T-helper 2 cell (primary cell): ENCODE results near the gene GRID2.
"Not testable (repeated sequence)": the region's sequence is repeated elsewhere in the genome, so short reads cannot be mapped to it uniquely, and the experiment has no call there.

Experiments used
- DNase-seq, 5 experiments: peaks; one replicate each; pipeline versions ENCODE4 v3.0.0 to v3.0.0-alpha.2; 2012 to 2022

The GRID2 gene

DNA sequence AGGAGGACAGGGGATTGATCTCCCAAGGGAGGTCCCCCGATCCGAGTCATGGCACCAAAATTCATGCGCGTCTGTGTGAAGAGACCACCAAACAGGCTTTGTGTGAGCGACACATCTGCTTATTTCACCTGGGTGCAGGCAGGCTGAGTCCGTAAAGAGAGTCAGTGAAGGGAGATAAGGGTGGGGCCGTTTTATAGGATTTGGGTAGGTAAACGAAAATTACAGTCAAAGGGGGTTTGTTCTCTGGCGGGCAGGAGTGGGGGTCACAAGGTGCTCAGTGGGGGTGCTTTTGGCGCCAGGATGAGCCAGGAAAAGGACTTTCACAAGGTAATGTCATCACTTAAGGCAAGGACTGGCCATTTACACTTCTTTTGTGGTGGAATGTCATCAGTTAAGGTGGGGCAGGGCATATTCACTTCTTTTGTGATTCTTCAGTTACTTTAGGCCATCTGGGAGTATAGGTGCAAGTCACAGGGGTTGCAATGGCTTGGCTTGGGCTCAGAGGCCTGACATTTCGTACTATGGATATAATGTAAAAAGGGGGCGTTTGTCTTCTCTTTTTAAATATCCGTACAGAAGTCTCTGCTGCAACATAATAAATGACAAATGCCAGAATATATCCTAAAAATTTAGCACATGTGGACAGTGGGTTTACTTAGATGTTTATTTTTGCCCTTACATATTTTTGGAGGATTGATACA lies 140.5 kb downstream of the GRID2 start:
- DNase-seq, result not testable (repeated sequence)

DNA sequence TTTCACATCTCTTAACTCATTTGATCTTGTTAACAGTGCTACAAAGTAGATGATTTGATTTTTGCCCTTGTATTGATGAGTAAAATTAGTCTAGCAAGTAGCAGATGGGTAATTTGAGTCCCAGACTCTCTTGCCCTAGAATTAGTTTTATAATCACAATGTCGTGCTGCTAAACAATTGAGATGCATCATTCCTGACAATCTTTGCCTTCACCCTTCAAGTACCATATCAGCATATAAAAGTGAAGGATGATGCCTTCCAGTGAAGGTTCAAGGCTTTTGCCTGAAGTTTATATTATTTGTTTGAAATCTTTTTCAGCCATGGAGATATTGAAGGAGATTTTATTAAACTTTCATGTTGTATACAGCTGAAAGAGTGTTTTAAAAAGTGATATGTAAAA lies 141.4 kb downstream of the GRID2 start:
- no peak for DNase-seq

DNA sequence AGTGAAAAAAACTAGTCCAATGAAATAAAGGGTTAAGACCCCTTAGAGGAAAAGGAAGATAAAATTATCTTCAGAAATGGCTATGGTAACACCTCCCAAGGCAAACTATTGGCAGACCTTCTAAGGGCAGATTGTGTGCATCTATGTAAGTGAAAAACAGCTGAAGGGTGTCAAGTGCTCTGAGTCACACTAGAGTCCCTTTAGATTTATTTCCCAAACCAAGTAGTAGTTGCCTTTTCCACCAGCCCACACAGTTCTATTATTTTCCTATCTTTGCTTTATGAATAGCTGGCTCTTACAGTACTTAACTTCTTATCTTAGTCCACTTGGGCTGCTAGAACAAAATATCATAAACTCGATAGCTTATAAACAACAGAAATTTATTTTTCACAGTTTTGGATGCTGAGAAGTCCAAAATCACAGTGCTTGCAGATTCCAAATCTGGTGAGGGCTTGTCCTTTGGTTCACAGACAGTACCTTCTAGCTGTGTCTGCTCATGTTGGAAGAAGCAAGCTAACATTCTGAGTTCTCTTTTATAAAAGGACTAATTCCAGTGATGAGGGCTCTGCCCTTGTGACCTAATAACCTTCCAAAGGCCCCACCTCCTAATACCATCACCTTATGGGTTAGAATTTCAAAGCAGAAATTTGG lies 143.6 kb downstream of the GRID2 start:
- no peak for DNase-seq

DNA sequence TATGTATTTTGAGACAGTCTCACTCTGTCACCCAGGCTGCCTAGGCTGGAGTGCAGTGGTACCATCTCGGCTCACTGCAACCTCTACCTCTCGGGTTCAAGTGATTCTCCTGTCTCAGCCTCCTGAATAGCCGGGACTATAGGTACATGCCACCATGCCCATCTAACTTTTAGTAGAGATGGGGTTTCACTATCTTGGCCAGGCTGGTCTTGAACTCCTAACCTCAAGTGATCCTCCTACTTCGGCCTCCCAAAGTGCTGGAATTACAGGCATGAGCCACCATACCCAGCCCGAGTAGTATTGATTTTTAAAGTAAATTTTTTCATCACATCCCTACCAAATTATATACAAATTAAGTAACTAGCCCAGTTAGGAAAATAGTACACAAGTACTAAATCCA lies 144.4 kb downstream of the GRID2 start:
- DNase-seq, result not testable (repeated sequence)

DNA sequence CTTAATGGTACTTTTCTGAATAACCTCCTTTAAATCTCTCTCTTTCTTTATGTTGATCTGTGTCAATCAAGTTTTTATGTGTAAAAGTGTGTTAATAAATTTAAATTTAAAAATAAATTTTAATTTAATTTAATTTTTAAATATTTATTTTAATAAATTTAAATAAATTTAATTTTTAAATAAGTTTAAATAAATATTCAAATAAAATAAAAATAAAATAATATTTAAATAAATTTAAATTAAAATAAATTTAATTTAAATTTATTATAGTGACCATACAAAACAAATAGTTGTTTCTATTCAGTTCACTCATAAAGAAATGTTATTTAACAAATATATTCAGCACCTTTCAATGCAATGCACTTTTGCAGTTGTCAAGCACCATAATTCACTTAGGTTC lies 146.9 kb downstream of the GRID2 start:
- DNase-seq, result no peak

DNA sequence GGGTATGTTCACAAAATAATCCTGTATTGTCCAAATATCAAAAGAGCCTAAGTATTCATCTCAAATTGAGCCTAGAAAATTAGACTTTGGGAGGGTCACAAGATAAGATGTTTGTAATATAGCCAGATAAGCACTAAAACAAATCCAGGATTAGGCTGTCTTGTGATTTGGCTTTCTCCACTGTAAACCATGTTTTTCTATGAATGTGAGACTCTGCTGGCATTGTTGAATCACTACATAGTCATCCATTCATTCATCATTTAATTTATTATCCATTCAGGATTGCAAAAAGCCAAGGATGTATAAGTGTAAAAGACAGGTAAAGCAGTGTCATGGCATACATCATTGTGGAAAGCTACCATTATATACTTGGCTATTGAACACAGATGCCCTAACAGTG lies 148.0 kb downstream of the GRID2 start:
- DNase-seq, result no peak

DNA sequence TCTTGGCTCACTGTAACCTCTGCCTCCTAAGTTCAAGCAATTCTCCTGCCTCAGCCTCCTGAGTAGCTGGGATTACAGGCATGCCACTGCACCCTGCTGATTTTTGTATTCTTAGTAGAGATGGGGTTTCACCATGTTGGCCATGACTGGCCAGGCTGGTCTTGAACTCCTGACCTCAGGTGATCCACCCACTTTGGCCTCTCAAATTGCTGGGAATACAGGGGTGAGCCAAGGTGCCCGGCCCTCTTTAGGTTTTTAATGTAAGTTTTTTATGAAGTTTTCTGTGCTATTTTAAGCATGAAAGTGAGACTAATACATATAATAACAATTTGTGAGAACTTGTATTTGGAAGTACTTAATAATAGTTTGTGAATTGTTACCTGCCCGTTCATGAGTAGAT lies 148.6 kb downstream of the GRID2 start:
- DNase-seq, result not testable (repeated sequence)

DNA sequence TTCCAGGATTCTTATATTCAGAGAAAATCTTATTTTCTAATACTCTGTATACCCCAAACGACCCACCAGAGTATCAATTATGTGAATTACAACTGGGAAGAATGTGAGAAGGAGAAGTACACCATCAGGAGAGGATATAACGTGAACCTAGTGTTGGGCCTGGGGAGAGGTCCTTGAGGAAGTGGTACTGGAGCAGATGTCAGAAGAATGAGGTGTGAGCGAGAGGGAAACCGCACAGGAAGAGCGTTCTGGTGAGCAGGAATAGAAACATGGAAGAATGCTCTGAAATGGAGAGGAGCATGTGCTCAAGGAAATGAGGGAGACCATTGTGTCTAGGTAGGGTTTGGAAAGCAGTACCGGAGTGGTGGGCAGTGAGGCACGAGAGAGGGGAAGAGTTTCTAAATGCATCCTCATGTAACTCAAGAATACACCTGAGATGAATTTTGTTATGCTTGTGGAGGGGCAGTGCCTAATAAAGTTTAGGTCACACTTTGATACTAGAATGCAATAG lies 151.6 kb downstream of the GRID2 start:
- no peak for DNase-seq

DNA sequence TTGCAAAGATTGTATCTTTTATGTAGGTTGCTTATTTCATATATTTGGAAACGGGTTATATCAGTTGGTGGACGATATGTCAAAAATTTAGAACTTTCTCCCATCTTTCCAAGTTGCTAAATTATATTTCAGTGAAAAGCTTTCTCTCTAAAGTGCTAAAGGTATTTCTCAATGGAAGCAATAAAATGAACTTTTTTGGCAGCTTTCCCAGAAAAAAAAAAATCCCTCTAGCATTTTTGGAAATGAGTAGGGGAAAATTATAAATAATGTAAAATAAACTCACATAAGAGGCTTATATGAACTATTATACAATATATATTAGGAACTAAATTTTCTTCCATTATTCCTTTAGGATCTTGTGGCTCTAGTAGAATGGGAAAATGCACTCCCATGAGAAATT lies 152.2 kb downstream of the GRID2 start:
- no peak for DNase-seq

DNA sequence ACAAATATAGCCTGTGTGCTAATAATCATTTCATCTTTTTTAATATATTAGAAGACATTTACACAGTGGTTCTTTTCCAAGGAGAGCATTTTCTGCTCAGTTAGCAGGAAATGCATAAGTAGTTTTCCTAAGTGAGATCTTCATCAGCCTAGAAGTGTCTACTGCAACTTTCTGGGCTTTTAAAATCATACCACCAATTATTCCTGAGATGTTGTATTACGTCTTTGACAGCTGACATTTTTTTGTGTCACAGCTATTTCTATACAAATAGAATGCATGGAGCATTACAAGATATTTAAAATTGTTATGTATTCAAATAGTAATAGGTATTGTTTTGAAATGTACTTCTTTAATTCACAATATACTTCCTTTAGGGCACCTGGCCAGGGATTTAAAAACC lies 158.0 kb downstream of the GRID2 start:
- no peak for DNase-seq

DNA sequence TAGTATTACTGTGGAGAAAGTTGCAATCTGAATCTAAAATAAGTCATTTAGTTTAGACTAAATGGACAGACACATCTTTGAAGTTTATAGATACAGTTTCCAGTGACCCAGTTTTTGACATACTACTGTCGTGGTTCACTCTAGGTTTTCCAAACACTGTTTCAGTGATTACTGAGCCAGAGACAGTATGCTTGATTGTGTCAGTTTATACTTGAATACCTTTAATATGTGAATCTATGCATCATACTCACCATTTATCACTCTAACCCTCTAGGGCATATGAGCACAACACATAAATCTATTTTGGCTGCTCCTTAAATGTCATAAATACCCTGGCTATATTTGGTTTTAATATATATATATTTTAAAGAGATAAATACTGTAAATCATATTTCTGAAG lies 173.5 kb downstream of the GRID2 start:
- DNase-seq, result no peak

DNA sequence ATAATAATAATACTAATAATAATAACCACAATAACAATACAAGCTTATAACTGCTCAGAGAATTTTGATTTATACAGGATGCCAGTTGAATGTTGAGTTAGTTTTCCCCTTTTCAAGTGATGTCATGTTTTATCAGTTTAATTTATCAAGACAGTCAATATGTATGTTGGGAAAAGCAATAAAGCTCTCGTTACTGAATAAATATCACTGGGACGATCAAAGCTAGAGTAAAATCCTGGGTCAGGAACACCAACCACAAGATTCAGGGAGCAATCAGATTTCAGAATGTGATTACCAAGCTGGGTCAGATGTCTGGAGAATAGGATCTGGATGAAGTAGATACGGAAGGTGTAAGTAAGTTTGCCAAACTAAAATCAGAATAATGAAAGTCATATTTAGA lies 179.6 kb downstream of the GRID2 start:
- no peak for DNase-seq

DNA sequence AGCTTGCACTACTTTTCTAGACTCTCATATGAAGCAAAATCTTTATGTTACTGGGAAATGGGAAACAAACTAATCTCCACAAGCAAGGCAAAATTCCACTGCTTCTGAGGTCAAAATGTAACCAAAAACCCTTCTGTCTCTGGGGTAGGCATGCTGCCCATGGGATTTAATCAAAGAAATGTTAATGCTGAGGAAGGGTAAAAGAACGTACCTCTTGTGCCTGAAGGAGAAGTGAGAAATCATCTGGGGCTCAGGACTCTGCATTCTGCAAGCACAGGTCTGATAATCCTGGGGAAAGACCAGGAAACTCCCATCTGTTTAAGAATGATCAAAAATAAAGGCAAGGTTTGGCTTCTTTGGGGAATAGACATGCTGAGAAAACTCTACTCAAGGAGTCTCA lies 184.7 kb downstream of the GRID2 start:
- DNase-seq, result no peak

DNA sequence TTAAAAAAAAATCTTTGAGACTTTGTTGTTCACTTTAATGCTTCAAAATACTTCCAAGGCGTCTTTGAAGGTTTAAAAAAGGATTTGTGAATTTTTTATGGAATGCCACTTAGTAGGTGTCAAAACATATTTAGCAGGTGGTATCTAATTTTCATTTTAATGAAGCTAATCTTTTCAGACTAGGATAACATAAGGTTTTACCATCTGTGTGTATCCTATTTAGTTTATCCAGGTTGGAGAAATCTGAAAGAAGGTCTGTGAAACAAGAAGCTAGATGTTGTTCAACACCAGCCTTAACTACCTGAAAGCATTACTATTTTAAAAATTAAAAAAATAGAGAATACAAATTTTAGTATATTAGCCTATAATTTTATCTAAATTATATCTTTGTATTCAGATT lies 193.4 kb downstream of the GRID2 start:
- DNase-seq, result no peak

DNA sequence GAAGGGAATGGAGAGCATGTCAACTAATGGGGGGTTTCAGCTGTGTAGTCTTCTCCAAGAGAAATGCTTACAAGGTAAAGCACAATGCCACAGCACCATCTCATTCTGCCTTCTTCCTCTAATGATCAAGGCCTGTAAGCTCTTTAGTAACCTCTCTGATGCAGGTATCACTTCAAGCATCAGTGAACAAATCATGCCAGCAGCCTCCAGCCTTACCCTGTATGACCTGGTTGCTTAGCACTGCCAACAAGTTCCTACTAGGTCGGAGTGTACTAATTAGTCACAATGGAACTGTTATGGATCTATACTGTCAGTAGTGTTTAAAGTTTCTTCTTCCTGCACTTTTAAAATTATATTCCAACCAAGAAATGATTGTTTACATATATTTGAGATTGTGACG lies 197.7 kb downstream of the GRID2 start:
- no peak for DNase-seq

DNA sequence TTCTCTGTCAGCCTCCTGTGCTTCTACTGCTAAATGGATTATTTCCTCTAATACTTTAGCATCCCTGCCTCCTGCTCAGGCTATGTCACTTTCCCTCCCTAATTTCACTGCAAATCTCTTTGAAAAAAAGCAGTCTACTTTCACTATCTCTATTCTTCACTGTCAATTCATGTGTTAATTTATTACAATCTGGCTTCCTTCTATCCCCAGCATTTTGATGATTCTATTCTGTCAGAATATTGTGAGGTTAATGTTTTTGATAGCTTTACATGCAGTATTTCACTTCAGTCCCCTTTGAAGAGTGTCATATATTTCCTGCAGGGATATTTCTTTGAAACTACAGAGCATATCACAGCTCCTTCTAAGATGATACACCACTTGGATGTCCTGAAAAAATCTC lies 203.2 kb downstream of the GRID2 start:
- no peak for DNase-seq

DNA sequence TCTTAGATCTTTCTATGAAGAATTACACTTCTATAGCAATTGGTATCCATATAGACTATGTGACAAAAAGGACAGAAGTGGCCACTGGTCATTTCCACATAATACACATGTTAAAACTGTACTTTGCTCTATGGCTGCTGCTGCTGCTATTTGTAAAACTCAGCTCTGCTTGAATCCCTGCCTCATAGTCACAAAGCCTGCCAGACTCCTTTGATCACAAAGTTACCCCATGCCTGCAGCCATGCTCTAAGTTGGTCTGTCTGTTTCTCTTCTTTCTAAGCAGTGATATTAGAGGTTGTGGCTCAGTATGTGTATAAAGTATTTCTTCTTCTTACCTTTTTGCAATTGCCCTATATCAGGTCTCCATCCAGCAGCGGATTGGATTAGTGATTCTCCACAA lies 210.9 kb downstream of the GRID2 start:
- no peak for DNase-seq

DNA sequence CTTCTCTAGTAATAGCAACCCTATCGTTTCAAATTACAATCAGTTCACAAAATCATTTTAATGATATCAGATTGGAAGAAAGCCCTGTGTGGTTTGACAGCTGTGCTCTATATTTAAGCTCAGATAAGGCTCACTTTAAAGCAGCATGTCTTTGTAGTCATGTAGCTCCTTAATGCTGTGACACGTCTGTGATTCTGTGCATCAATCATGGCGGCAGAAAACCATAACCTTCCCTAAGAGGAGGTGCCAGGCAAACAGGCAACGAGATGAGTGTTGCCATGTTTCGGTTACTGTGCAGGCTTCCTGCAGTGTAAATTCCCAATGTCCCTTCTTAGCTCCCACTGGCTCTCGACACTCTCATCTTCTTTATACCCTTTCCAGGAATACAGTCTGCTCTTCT lies 212.7 kb downstream of the GRID2 start:
- no peak for DNase-seq

DNA sequence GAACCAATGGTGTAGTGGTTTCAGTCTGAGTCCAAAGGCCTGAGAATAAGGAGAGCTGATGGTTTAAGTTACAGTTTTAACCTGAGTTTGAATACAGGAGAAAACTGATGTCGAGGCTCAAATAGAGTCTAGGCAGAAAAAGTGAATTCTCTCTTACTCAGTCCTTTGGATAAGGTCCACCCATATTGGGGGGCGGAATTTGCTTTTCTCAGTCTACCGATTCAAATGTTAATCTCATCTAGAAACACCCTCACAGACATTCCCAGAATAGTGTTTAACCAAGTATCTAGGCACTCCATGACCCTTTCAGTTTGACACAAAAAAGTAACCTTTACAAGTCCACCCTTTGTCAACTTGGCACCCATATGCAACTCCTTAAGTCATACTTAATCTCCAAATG lies 216.0 kb downstream of the GRID2 start:
- no peak for DNase-seq

DNA sequence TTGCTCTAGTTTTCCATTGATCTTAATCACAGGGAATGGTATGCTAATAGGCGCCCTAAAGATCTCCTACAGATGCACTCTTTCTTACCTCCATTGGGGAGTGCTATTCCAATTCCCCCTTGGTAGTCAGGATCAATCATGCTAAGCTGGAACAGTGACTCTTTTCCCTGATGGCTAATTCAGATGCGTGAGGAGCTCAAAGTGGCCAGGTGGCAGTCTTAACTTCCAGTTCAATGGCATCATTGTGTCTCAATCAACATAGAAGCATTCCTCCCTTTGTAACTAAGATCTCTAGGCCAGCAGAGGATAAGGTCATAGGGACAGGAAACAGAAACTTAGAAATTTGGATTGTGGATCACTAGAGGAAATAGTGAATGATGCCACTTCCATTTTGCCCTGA lies 216.8 kb downstream of the GRID2 start:
- no peak for DNase-seq

DNA sequence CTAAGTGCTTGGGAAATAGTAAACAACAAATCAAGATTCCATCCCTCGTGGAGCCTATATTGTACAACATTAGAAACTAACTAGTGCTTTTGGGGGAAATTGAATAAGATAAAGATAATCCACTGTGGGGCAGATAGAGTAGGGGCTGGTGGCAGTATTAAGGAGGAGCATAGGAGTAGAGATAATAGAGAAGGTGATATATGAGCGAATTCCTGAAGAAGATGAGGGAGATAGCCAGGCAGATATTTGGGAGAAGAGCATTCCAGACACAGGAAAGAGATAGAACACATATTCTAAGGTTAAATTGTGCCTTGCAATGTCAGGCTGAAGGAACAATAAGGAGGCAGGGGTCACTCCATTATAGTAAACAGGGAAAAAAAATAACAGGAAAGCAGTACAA lies 218.2 kb downstream of the GRID2 start:
- DNase-seq, result no peak

DNA sequence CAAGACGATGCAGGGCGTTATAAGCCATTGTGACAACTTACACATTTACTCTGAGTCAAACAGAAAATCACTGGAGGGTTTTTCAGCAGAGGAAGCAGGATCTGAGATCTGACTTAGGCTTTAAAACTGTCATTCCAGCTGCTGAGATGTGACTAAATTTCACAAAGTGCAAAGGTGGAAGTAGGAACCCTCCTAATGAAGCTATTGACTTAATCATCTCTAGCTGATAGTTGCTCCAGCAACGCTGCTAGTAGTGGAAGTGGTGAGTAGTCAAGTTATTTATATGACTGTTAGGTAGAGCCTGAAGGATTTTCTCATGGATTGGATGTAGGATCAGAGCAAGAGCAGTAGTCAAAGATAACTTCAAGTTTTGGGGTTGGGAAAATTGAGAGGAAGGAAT lies 218.6 kb downstream of the GRID2 start:
- no peak for DNase-seq

DNA sequence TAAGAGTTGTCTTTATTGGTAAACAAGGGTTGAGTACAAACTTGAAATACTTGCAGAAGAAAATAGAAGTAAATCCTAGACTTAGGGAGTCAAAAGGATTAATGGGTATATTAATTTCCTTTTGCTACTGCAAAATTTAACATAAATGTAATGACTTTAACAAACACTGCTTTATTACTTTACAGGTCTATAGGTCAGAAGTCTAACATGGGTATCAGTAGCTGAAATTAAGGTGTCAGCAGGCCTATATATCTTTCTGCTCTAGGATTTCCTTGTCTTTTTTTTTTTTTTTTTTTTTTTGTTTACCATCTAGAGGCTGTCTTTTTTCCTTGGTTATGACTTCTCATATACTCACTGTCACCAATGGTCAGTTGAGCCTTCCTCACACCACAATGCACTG lies 220.4 kb downstream of the GRID2 start:
- no peak for DNase-seq

DNA sequence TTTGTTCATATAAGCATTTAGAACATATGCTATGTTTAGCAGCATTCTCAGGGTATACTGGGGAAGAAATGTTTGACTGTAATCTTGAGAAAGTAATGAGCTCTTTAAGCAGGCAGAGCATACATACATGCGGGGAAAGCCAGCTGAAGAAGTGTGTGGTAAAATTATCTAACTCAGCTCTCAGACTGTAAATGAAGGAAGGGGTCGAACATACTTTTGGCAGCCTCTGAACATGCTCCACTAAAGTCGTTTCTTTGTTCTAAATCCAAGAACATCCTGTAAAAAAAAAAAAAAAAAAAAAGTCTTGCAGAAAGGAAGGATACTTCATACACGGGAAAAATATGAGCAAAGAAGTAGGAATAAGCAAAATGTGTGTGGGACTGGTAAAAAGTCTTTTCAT lies 224.8 kb downstream of the GRID2 start:
- no peak for DNase-seq

DNA sequence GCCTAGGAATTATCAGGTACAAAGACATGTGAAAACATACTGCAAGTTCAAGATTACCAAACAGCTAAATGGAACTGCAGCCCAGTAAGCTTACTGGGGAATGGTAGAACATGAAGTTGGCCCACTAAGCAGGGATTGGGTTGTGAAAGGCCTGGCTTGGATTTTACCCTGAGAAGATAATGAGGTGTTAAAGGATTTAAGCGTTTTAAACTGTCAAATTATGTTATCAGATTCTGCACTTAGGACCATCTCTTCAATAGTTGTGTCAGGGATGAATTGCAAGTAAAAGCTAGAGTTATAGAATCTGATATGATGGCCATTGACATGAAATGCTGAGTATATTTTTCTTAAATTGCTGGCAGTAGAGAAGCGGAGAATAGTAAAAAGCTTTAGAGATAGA lies 225.7 kb downstream of the GRID2 start:
- no peak for DNase-seq
